ENCODE results near the gene SUCO.

DNA sequence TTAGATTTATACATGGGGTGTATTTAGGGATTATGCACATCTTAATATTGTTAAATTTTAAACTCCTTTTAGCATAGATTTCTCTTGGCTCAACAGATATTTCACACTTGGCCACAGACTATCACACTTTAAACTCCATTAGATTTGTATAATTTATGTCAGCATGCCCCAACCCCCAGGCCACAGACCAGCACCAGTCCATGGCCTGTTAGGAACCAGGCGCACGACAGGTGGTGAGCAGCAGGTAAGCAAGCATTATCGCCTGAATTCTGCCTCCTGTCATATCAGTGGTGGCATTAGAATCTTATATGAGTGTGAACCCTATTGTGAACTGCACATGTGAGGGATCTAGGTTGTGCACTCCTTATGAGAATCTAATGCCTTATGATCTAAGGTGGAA lies 34.8 kb downstream of the SUCO start:
- TF ChIP-seq POLR2A (IDR thresholded peaks at IDR 0.05; ENCODE audit: low read depth, low read length), result no peak
- TF ChIP-seq, protein P1, sequence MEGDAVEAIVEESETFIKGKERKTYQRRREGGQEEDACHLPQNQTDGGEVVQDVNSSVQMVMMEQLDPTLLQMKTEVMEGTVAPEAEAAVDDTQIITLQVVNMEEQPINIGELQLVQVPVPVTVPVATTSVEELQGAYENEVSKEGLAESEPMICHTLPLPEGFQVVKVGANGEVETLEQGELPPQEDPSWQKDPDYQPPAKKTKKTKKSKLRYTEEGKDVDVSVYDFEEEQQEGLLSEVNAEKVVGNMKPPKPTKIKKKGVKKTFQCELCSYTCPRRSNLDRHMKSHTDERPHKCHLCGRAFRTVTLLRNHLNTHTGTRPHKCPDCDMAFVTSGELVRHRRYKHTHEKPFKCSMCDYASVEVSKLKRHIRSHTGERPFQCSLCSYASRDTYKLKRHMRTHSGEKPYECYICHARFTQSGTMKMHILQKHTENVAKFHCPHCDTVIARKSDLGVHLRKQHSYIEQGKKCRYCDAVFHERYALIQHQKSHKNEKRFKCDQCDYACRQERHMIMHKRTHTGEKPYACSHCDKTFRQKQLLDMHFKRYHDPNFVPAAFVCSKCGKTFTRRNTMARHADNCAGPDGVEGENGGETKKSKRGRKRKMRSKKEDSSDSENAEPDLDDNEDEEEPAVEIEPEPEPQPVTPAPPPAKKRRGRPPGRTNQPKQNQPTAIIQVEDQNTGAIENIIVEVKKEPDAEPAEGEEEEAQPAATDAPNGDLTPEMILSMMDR (IDR thresholded peaks at IDR 0.05; ENCODE audit: extremely low read depth in 1 of 2, insufficient read depth in 1 of 2, low read depth in 1 of 2, low read length in 2 of 2), result no peak
- TF ChIP-seq MYC (IDR thresholded peaks at IDR 0.05; ENCODE audit: low read depth, low read length), result no peak
- TF ChIP-seq EZH2 (IDR thresholded peaks at IDR 0.05; ENCODE audit: borderline replicate concordance, low read depth, low read length, severe bottlenecking), result no peak
- no peak for TF ChIP-seq GATA2 (IDR thresholded peaks at IDR 0.05; ENCODE audit: insufficient read depth, insufficient read length, low read depth, low read length)
- no peak for TF ChIP-seq FOS (IDR thresholded peaks at IDR 0.05; ENCODE audit: borderline replicate concordance, insufficient read depth, low read length)
- TF ChIP-seq, protein P2, sequence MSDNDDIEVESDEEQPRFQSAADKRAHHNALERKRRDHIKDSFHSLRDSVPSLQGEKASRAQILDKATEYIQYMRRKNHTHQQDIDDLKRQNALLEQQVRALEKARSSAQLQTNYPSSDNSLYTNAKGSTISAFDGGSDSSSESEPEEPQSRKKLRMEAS (IDR thresholded peaks at IDR 0.05; ENCODE audit: insufficient read depth, insufficient read length), result no peak
- no peak for TF ChIP-seq POLR2AphosphoS5 (IDR thresholded peaks at IDR 0.05; ENCODE audit: insufficient read depth, low read depth, low read length)
